ENCODE results near the gene CADM4. TPM values are rescaled to one million over a fixed set of nuclear protein-coding genes. Genes with fewer than 3 reads are reported as not detected.
A peak's percentile ranks its signal among the peaks of the same experiment; 100 is the strongest.

Gene CADM4
- total and polyA plus RNA-seq, 9 of the 15 experiments (the other 6 are each of a cell fraction or from before 2014, with no cell fraction given), result 0.03 to 4.6 (median 1.3) TPM

- TF ChIP-seq FOXA3 (CRISPR knock-in tag; conservative IDR thresholded peaks at IDR 0.05 in 1 of 2, IDR thresholded peaks at IDR 0.05 in 1 of 2) (peak in 1 of 2 experiments; percentile 15; a peak in 1 of 4 replicates), ZC3H11A (IDR thresholded peaks at IDR 0.05; ENCODE audit: low read depth, low read length) (0 out of 2 replicates have a peak, but pooled peaks have one; percentile 8), TEAD1 (CRISPR knock-in tag; IDR thresholded peaks at IDR 0.05) (0 out of 4 replicates have a peak, but pooled peaks of 1 of the 2 experiments have one; percentile 46), YY1 (IDR thresholded peaks at IDR 0.05; ENCODE audit: borderline replicate concordance in 1 of 3, control insufficient read depth in 1 of 3, extremely low read depth in 1 of 3, insufficient read depth in 3 of 3, insufficient read length in 1 of 3, insufficient replicate concordance in 2 of 3, low read depth in 1 of 3, low read length in 2 of 3) (peak in 1 of 3 experiments; percentile 48), GTF3C2 (IDR thresholded peaks at IDR 0.05; ENCODE audit: borderline replicate concordance, extremely low read depth, insufficient read length) (no peak), TAF15 (IDR thresholded peaks at IDR 0.05; ENCODE audit: low read depth, low read length) (no peak), EWSR1 (IDR thresholded peaks at IDR 0.05; ENCODE audit: borderline replicate concordance, low read depth, partially characterized antibody) (no peak)
- WGBS (ENCODE audit: insufficient coverage, low coverage, missing lambda C conversion rate), result 22% methylated on average over 12 of the region's 12 CpGs
- no peaks in the 10 kb centered on the region; the same call in 1 of the 2 replicates for H4K20me1 ChIP-seq (replicated peaks; ENCODE audit: control insufficient read depth, insufficient read depth, low read length)
- peaks cover 10% of the 10 kb centered on the region; the same call in 2 of the 3 replicates for H3K36me3 ChIP-seq (ENCODE audit: control insufficient read depth, insufficient read depth, low read length)
- no peaks in the 10 kb centered on the region for H3K9me3 ChIP-seq (replicated peaks; ENCODE audit: control insufficient read depth, insufficient read depth, low read depth, low read length)
- H3K79me2 ChIP-seq (ENCODE audit: control insufficient read depth, insufficient read depth, low read length), result peaks cover 12% of the 10 kb centered on the region
- no peak for DNase-seq (ENCODE audit: extremely low read depth in 1 of 4, low spot score in 3 of 4)
- in situ Hi-C loops (cut with MboI) (no loop called here), intact Hi-C loops (cut with micrococcal nuclease) (loop anchor here (1.0 kb wide), 1 partner anchor 22 kb away; the partner anchor contains the start of genes IRGQ and ZNF576)
- peaks cover 5 to 16% of the 10 kb centered on the region in 2 experiments; a peak in 3 of 5 replicates for H3K4me1 ChIP-seq (replicated peaks in 1 of 2; ENCODE audit: control insufficient read depth in 2 of 2, insufficient read depth in 2 of 2, low read length in 2 of 2)
- ChIA-PET POLR2A (interaction anchor here (0.7 to 2.0 kb wide), 7 partner anchors 10 to 87 kb away, joined by 3 to 7 read pairs (median 3); partner anchors contain the start of genes IRGQ and ZNF576), CTCF (ENCODE audit: low intra/inter-chr PET ratio) (interaction anchor here (0.6 kb wide), 1 partner anchor 143 kb away, joined by 3 read pairs; no protein-coding TSS in a partner anchor)
- peak overlapping the region; percentile 97 for H3K4me2 ChIP-seq (ENCODE audit: insufficient read depth, low read length)
- peak overlapping the region; percentile 92 to 93 for H3K9ac ChIP-seq (ENCODE audit: insufficient read depth in 1 of 2, low read depth in 2 of 2, low read length in 2 of 2)
- peak overlapping the region; percentile 83 for H3K27ac ChIP-seq (ENCODE audit: extremely low read depth, low read depth, low read length)
- H3K4me3 ChIP-seq, result peak overlapping the region; percentile 91
- H3K27me3 ChIP-seq (ENCODE audit: control insufficient read depth in 2 of 2, insufficient read depth in 2 of 2, low read length in 2 of 2), result no peaks in the 10 kb centered on the region; a peak in 1 of 5 replicates
- H2AFZ ChIP-seq (ENCODE audit: low read depth, low read length), result peak overlapping the region; percentile 97
- no peak for ATAC-seq
- no peaks in the 10 kb centered on the region for H3K9me1 ChIP-seq (ENCODE audit: control insufficient read depth, insufficient read depth, low read length)
- TSS peak; percentile 51 for BruUV-seq (replicated peaks)
- no peak for FAIRE-seq
Measured at GRCh38 chr19:43574424-43575155, 65.1 kb downstream of the CADM4 start.
